ENCODE data around the gene TFCP2L1.
"Not testable (repeated sequence)": the region's sequence is repeated elsewhere in the genome, so short reads cannot be mapped to it uniquely, and the experiment has no call there.

Gene TFCP2L1

DNA sequence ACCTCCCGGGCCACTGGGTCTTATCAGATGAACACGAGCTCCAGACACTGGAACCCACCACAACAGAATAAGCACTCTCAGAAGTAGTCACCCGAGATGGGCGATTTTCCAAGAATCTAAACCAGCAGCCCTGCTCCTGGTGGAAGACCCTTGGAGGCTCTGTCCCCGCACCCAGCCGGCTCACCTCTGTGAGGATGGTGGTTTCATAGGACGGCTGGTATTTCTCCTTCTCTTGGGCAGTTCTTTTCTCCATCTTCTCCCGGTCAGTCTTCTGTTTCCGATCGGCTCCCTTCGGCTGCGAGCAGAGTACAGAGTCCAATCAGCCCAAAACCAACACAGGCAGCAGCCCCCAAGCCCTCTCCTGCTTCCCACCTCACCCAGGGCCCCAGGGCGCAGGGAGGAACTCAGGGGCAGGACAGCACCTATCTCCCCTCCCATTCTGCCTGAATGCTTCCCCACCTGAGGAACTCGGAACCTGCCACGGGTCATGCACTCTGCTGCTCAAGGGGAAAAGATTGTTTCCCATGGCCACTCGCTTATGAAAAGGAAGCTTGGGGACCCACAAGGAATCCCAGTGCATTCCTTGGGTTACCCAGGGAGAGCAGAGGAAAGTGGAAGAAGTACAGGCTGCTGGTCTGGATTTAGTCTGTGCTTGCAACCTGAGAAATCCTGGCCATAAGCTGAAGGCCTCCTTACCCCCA lies 42.7 kb downstream of the TFCP2L1 start:
- no peak for DNase-seq

DNA sequence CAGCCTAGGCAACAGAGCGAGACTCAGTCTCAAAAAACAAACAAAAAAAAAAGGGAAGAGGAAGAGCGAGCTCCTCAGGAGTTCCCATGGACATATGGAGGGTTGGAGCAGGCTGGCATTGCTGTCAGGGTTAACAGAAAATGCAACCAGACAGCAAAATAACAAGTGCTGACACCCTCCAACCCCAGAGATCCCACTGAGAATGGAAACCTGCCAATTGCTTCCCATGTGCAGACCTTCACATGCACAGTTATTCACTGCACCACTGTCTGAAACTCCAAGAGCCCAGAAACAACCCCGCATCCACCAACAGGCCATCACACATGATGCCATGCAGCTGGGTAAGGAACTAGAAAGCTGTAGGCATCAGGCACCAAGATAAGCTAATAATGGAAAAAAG lies 43.5 kb downstream of the TFCP2L1 start:
- no peak for DNase-seq

DNA sequence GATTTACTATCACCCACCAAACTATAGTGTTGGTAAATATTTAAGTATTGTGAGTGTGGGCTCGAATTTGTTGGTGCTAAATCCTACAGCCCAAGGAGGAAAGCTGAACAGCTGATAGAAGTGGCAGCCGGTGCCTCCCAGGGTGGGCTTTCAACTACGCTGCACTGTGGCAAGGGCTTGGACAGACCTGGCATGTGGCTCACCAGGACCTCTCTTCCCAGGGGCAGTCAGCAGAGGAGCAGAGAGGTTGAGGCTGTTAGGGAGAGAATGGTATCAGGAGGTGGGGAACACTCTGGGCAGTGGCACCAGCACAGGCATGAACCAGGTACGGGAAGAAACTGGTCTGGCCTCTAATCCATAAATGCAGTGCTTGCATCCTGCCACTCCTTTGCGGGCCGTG lies 44.6 kb downstream of the TFCP2L1 start:
- DNase-seq = no peak

DNA sequence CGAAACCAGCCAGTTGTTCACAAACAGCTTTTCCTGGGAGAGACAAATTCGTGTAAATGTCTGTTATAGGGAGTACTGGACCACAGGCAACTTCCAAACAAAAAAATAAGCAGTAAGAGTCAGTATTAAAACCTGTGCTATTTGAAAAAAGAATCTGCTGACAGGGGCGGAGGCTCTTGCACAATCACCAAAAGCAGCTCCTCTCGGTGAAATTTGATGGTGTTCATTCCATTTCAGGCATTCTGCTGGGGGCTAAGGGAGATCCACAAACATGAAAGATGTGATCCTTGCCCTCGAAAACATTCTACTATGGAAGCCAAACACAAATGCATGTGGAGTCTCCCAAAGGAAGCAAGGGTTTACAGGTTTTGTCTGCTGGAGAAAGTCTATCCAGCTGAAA lies 45.0 kb downstream of the TFCP2L1 start:
- DNase-seq = no peak

DNA sequence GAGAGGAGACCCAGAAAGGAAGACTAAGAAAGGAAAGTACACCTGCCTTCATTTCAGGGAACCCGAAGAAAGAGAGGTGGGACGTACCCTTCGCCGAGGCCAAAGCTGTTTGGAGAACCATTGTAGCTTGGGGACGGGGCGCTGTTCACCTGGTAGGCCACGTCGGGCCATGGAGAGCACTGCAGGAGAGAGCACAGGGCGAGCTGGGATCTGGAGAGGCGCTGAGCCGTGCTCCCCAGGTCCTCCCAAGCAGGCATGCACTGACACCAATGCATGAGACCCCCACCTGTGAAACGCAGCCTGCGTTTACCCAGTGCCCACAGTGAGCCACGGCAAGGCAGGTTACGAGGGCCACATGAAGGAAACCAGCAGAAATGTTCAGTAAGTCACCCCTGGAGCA lies 45.5 kb downstream of the TFCP2L1 start:
- no peak for DNase-seq

DNA sequence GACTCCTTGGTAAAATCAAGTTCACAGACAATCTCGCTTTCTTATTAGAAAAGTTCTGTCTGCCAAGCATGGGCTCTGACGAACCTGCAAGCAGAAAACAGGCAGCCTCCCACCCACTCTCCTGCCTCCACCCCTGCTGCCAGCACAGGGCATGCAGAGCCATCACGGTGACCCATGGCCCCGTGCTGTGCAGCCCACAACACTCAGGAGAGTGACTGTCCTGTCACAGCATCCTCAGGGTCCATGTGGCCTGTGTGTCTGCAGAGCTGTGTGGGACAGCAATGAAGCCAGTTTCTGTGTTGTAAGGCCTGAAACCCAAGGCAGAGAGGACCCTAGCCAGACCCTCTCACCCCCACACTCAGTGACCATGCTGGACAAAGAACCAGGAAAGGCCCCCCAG lies 46.2 kb downstream of the TFCP2L1 start:
- DNase-seq = no peak

DNA sequence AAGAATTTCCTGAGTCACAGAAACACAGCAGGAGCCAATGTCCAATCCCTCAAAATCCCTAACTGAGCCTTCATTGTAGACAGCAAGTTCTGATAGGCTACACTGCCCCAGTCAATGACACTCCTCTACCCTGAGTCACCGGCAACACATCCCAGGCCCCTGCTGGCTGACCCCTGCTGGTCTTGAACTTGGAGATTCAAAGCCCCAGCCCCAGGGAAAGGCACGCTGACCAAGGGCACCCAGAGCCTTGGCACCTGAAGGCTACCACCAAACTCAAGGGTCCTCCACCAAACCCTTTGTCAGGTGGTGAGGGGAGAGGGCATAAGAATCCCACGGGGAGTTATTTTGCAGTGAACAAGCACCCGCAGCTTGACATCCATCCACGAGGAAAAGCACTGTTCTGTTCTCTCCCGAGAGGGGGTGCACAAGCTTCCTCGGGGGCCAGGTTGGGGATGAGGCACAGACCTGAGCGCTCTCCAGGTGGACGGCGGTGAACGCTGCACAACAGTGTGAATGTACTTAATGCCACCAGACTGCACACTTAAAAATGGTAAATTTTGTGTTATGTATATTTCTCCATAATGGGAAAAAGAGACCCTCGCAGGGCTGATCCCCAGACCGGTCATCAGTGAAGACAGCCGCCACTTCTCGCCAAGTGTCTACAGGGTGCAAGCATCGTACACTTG lies 46.9 kb downstream of the TFCP2L1 start:
- DNase-seq = no peak

DNA sequence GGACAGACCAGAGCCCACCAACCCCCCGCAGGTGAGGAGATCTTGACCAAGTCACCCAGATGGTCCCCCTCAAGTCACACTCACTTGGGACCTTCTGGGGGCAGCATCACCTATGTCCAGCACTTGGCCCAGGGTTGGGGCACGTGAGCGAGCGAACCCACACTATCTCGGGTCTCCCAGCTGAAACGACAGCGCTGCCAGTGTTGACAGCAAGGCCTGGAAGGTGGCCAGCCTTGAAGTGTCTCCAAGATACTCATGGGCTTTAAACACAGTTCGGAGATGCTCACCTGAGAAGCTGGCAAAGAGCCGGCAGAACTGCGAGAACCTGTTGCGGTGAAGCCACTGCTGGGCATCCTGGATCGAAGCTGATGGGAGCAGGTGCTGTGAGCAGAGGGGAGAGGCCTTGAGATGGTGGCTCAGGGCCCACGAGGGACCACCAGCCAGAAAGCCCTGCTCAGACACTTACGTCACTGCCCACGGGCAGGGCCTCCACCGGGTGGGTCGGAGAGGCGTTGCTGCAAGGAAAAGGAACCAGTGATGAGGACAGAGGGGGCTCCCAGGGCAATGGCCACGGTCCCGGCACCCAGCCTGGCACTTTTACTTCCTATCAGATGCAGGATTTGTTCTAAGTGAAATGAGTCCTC lies 47.5 kb downstream of the TFCP2L1 start:
- DNase-seq = no peak

DNA sequence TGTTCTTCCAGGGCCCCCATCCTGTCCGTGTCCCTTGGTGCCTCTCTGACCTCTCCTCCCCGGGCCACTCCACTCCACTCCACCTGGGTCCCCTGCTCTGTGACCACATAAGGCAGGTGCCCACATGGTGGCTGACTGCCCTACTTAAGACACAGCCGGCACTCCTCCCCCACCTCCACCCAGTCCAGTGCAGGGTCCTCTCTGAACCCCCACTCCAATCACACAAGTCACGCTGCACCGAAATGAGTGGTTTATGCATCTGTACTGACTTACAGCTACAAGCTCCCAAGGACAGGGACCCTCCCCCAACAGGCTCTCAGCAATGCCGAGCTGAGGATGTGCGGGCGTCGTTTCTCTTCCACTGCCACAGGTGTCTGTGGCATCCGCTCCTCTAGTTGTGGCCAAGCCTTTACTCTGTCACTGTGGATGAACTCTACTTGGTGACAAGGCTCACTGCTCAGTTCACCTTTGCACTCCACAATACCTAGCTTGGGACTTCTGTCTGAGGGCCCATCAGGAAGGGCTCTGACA lies 48.3 kb downstream of the TFCP2L1 start:
- DNase-seq = no peak

DNA sequence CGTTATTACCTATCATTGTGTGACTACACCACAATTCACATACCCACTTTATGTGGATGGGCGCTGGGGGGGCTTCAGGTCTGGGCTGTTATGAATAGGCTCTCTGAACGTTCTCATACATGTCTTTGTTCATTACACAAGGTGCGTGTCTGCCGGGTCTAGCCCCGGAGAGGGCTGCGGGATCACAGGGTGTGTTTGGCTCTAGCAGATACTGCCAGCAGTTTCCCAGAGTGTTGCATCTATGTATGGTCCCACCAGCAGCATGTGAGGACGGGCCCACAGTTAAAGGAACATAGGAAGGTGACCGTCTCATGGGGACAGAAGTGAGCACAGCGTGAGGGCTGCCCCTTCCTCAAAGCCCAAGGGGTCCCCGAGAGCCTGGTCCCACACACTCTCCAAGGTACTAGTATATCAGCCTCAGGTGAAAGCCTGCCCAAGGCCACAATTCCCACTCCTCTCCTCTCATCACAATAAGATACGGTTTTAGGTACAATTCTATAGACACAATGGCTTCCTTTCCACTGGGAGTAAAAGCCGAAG lies 48.8 kb downstream of the TFCP2L1 start:
- DNase-seq = no peak

DNA sequence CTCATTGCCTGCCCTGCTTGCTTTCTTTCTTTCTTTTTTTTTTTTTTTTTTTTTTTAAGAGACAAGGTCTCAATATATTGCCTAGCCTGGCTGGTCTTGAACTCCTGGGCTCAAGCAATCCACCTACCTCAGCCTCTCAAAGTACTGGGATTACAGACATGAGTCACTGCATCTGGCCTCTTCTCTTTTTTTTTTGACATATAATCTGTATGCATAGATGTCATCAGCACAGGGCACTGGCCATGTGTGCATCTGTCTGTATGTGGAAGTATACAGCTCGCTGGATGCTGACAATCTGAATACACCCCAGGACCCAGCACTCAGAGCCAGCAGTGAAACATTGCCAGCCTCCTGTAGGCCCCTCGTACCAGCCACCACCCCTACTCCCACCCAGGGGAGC lies 49.5 kb downstream of the TFCP2L1 start:
- no peak for DNase-seq

DNA sequence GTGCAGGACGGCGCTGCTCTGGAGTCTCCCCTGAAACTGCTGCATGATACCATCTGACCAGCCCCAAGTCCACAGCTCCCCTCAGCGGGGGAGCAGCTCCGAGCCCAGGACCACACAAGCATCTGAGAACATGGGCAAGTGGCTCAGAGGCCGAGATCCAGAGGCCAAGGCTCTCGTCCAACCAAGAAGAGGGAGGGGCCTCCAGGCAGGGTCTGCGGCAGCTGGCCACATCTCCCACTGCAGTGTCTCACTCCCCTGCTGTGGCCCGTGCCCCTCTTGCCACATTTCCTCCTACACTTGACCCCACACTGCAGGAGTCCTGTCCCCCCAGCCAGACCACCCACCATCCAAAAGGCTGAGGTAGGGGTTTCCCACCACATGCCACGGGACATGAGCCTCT lies 50.2 kb downstream of the TFCP2L1 start:
- no peak for DNase-seq

DNA sequence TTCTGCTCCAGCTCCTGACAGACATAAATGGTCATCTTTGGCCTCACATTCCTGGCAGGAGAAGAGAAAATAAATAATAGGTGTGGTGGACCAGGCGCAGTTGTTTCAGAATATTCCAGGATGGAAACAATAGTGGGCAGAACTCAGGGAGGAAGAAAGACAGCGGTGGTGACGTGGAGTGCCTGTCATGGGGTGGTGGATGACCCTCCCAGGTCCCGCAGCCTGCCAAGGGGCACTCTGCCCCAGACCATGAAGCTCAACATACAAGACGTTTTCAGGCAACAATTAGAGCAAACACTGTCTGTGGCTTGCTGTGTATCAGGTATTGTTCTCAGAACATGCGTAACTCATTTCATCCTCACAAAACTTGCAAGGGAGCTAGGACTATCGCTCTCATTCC lies 50.9 kb downstream of the TFCP2L1 start:
- no peak for DNase-seq

DNA sequence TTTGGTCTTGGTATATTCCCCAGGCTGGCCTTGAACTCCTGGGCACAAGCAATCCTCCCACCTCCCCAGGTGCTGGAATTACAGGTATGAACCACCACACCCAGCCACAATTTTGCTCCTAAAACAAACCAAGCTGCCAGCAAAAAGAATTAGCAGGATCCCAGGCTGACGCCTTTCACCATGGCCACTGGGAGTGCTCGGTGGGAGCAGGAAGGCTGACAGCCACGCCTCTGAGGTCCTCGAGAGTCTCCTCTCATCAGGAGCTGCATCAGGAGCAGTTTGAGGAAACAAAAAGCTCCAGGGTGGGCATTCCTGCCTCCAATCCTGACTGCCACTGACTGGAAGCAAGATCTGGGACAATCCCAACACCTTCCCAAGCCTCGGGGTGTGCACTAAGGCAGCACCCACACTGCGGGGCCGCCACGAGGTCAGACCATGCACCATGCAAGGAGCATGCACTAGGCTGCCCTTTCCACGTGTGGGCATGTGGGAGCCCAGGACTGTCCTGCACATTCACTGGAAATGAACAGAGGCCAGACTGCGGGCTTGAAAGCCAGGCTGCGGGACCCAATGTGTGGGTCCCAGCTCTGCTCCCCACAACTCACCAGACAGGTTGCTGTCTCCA lies 51.4 kb downstream of the TFCP2L1 start:
- DNase-seq = no peak

DNA sequence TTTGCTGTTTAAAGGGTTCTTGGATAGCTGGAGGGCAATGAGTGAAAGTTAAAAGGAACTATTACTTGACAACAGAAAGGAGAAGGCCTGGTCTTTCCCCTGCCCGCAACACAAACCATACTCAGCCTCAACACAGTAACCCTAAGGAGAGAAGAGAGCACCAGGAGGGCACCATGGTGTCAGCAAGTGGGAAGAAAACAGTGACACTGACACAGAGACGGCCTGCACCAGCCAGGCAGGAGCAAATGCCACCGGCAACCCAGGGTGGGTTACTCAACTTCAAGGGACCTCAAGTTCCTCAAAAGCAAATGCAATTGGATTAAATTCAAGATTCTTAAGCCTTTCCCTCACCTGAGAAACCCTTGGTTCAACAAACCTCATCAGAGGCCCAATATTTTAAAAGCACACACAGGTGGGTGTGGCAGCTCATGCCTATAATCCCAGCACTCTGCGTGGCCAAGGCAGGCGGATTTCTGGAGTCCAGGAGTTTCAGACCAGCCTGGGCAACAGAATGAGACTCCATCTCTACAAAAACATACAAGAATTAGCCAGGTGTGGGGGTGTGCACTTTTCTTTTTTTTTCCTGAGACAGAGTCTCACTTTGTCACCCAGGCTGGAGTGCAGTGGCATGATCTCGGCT lies 52.3 kb downstream of the TFCP2L1 start:
- DNase-seq = no peak

DNA sequence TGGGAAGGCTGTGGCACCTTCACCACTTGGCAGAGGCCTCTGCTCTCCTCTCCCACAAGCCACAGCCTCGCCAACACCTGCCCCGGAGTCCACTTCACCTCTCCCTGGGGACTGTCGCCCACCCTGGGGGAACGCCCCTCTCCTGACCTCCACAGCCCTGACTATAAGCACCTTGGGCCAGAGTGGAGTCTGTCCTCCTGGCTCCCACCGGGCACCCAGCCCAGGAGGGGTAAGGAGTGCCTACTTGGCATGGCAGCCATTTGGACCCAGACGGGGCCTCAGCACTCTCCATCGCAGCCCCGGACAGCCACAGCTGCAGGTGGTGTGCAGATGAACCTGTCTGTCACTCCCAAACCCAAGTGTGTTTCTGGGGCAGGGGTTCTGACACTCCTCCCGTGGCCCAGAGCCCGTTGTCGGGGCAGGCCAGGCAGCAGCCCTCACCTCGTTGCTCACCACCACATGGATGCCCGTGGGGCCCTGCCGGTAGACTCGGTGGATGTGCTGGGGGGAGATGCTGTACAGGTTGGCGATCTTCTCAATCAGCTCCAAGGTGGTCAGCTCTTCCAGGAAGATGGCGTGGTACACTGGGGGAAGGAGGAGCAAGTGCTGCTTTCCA lies 53.5 kb downstream of the TFCP2L1 start:
- DNase-seq = no peak

DNA sequence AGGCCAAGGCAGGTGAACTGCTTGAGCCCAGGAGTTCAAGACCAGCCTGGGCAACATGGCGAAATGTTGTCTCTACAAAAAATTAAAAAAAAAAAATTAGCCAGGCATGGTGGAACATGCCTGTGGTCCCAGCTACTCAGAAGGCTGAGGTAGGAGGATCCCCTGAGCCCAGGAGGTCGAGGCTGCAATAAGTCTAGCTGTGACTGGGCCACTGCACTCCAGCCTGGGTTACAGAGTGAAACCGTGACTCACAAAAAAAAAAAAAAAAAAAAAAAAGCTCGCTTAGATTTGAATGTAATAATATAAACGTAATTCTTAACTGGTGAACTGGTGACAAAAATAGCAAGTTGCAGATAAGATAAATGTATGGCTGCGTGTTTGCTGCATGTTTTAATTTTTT lies 56.5 kb downstream of the TFCP2L1 start:
- no peak for DNase-seq

DNA sequence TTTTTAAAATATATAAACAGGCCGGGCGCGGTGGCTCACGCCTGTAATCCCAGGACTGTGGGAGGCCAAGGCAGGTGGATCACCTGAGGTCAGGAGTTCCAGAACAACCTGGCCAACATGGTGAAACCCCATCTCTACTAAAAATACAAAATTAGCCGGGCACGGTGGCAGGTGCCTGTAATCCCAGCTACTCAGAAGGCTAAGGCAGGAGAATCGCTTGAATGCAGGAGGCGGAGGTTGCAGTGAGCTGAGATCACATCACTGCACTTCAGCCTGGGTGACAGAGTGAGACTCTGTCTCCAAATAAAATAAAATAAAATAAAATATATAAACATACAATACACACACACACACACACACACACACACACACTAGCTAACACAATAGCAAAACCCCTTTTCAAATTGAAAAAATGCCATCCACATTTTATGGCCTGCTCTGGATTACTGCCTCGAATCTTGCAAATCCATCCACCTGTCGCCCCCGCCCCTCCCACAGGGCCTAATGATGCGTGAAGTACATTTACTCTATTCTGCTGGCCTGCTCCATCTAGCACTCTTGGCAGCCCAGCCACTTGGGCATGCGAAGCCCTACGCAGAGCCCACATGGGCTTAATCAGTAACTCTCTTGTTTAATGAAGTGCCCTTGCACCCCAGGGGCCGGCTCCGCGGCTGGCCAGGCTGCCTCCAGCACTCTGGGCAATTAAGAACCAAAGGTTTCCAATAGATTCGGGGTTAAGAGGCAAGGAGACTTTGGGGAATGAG lies 57.4 kb downstream of the TFCP2L1 start:
- not testable (repeated sequence) for DNase-seq

DNA sequence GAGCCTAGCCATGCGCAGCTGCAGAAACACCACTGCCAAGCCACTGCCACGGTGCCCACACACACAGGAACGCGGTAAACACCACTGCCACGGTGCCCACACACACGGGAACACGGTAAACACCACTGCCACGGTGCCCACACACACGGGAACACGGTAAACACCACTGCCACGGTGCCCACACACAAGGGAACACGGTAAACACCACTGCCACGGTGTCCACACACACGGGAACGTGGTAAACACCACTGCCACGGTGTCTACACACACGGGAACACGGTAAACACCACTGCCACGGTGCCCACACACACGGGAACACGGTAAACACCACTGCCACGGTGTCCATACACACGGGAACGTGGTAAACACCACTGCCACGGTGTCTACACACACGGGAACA lies 59.3 kb downstream of the TFCP2L1 start:
- DNase-seq = not testable (repeated sequence)

DNA sequence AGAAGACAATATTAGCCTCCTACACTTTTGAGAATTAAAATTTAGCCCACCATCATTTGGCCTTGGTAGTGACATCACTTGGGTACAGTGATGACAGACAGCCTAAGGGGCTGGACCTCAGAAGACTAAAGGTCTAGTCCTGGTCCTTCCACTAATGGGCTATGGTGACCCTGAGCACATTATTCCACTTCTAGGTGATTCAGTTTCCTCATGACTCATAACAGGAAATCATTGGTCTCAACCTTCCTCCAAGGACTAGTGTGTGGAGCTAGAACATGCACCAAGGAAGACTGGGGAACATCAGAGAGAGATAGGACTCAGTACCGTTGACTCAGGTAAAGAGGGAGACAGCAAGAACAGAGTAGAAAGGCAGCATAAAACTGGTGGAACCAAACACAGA lies 64.0 kb downstream of the TFCP2L1 start:
- DNase-seq = no peak

DNA sequence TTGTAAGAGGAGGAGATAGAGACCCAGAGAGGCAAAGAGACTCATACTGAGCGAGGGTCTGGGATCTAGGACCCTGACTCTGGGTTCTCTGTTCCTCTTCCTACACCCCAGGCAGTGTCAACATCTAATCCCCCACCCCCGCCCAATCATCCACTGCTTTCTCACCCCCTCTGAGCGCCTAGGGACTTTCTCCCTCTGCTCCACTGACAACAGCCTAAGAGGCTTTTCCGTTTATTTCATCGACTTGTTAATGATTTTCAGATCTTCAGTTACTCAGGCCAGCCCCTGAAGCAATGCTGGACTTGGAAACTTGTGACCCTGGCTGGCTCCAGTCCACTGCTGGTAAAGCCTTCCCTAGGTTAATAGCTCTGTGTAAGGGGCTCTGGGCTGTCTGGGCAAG lies 65.1 kb downstream of the TFCP2L1 start:
- no peak for DNase-seq

Measured in CD4-positive, alpha-beta T cell treated with Interleukin-17A for 4 hours (primary cell).